Common myeloid progenitor, CD34-positive (primary cell): ENCODE results near the gene CEBPB.
"Not testable (repeated sequence)": the region's sequence is repeated elsewhere in the genome, so short reads cannot be mapped to it uniquely, and the experiment has no call there.

ENCODE experiments used
- CTCF ChIA-PET: fragments of 350-600 bp; sonication (Branson Sonifier 250); formaldehyde crosslinking; loops from one replicate; lab custom pipeline; 2021; ENCODE audit warnings: antibody characterized with exemption; lab: Charles Lee
- POLR2A ChIA-PET: fragments of 350-600 bp; sonication (Branson Sonifier 250); formaldehyde crosslinking; loops from one replicate; lab custom pipeline; 2021; ENCODE audit warnings: antibody characterized with exemption; lab: Charles Lee
- DNase-seq, 3 donors: peaks; one replicate each; pipeline versions ENCODE4 v3.0.0 to v3.0.0-alpha.2; 2013
- H3K27ac ChIP-seq, 2 experiments: 1 replicate in 1 of 2; 2 replicates in 1 of 2; pipeline ENCODE4 v1.7.0; 2013; ENCODE audit warnings: inconsistent platforms in 2 of 2, low read length in 2 of 2, mild to moderate bottlenecking in 2 of 2, low read depth in 1 of 2, moderate library complexity in 1 of 2; ENCODE audit not compliant: severe bottlenecking in 2 of 2, insufficient read depth in 1 of 2, poor library complexity in 1 of 2
- H3K27me3 ChIP-seq, 5 experiments: replicated peaks in 2 of 5; 1 replicate in 3 of 5; 2 replicates in 2 of 5; pipeline versions ENCODE4 v1.6.1 to v1.7.0; 2013; ENCODE audit warnings: low read length in 4 of 5, mild to moderate bottlenecking in 2 of 5, moderate library complexity in 2 of 5, inconsistent platforms in 1 of 5; ENCODE audit not compliant: insufficient read depth in 5 of 5, control insufficient read depth in 4 of 5
- H3K36me3 ChIP-seq, 4 experiments: 1 replicate in 2 of 4; 2 replicates in 2 of 4; pipeline versions ENCODE4 v1.6.1 to v1.7.0; 2013; ENCODE audit warnings: low read length in 3 of 4, control low read depth in 1 of 4, mild to moderate bottlenecking in 1 of 4; ENCODE audit not compliant: control insufficient read depth in 4 of 4, insufficient read depth in 4 of 4
- H3K4me1 ChIP-seq, 4 experiments: 1 replicate in 3 of 4; 2 replicates in 1 of 4; pipeline versions ENCODE4 v1.6.1 to v1.7.1; 2013; ENCODE audit warnings: low read length in 3 of 4, mild to moderate bottlenecking in 3 of 4, control low read depth in 1 of 4, inconsistent platforms in 1 of 4, moderate library complexity in 1 of 4; ENCODE audit not compliant: control insufficient read depth in 4 of 4, insufficient read depth in 4 of 4; ENCODE audit errors: control extremely low read depth in 1 of 4
- H3K4me3 ChIP-seq, 7 experiments: 1 replicate in 4 of 7; 2 replicates in 3 of 7; pipeline versions ENCODE4 v1.5.1 to v1.7.0; 2013; ENCODE audit warnings: mild to moderate bottlenecking in 7 of 7, low read length in 6 of 7, moderate library complexity in 6 of 7, inconsistent platforms in 2 of 7, low read depth in 2 of 7, control low read depth in 1 of 7; ENCODE audit not compliant: insufficient read depth in 4 of 7, control insufficient read depth in 1 of 7; ENCODE audit errors: extremely low read depth in 1 of 7
- H3K9me3 ChIP-seq, 5 experiments: 1 replicate in 4 of 5; 2 replicates in 1 of 5; pipeline versions ENCODE4 v1.6.1 to v1.7.1; 2013; ENCODE audit warnings: low read length in 4 of 5, mild to moderate bottlenecking in 2 of 5, inconsistent platforms in 1 of 5, low read depth in 1 of 5, moderate library complexity in 1 of 5; ENCODE audit not compliant: control insufficient read depth in 4 of 5, insufficient read depth in 2 of 5; ENCODE audit errors: control extremely low read depth in 1 of 5
- WGBS: methylation state at CpG from one replicate; pipeline ENCODE4 v1.1.5; 2013; ENCODE audit not compliant: insufficient coverage; 5-methylcytosine and 5-hydroxymethylcytosine counted together

Gene CEBPB

GRCh38 chr20:50201710-50202109, 11.1 kb downstream of the CEBPB start:
- H3K9me3 ChIP-seq, POLR2A ChIA-PET, H3K36me3 ChIP-seq, H3K27me3 ChIP-seq, DNase-seq, H3K27ac ChIP-seq, H3K4me3 ChIP-seq, H3K4me1 ChIP-seq: not testable (repeated sequence)
- CTCF ChIA-PET, result interaction anchor here (1.2 to 2.2 kb wide), 3 partner anchors 8 to 17 kb away, joined by 3 to 6 read pairs (median 5); no protein-coding TSS in a partner anchor
- 90% methylated on average over 3 of the region's 7 CpGs for WGBS

- POLR2A ChIA-PET, result no interaction called here
- no peak for DNase-seq
- Histone ChIP-seq H3K36me3 (no peaks in the 10 kb centered on the region), H3K27ac (no peak overlapping the region), H3K27me3 (no peaks in the 10 kb centered on the region), H3K4me3 (no peak overlapping the region), H3K9me3 (peaks cover 0 to 2% (median 0%) of the 10 kb centered on the region in 5 experiments), H3K4me1 (no peaks in the 10 kb centered on the region)
- CTCF ChIA-PET, result interaction anchor here (0.7 to 1.2 kb wide), 2 partner anchors 16 to 89 kb away, joined by 3 read pairs; no protein-coding TSS in a partner anchor
- 100% methylated on average over 2 of the region's 5 CpGs for WGBS
Observed at GRCh38 chr20:50202677-50203076, 12.0 kb downstream of the CEBPB start.

GRCh38 chr20:50203951-50204937, 13.6 kb downstream of the CEBPB start:
- Histone ChIP-seq H3K4me1 (no peaks in the 10 kb centered on the region), H3K9me3 (peaks cover 0 to 2% (median 0%) of the 10 kb centered on the region in 5 experiments), H3K27me3 (no peaks in the 10 kb centered on the region), H3K27ac (no peak overlapping the region), H3K4me3 (no peak overlapping the region), H3K36me3 (no peaks in the 10 kb centered on the region)
- ChIA-PET POLR2A (no interaction called here), CTCF (no interaction called here)
- WGBS, result 96% methylated on average over 4 of the region's 5 CpGs
- no peak for DNase-seq

- Histone ChIP-seq H3K36me3 (no peaks in the 10 kb centered on the region), H3K4me1 (peaks cover 0 to 9% (median 4%) of the 10 kb centered on the region in 4 experiments), H3K27ac (no peak overlapping the region), H3K4me3 (no peak overlapping the region), H3K9me3 (peaks cover 0 to 2% (median 0%) of the 10 kb centered on the region in 5 experiments), H3K27me3 (no peaks in the 10 kb centered on the region)
- ChIA-PET POLR2A (no interaction called here), CTCF (interaction anchor here (1.1 to 1.7 kb wide), 2 partner anchors 12 to 259 kb away, joined by 3 to 4 read pairs; no protein-coding TSS in a partner anchor)
- DNase-seq, result no peak
- WGBS, result 100% methylated on average over 1 of the region's 1 CpG
Observed at GRCh38 chr20:50207026-50207425, 16.4 kb downstream of the CEBPB start.

- POLR2A ChIA-PET, result no interaction called here
- Histone ChIP-seq H3K27me3 (no peaks in the 10 kb centered on the region), H3K4me3 (no peak overlapping the region), H3K9me3 (peaks cover 0 to 2% (median 0%) of the 10 kb centered on the region in 5 experiments), H3K27ac (no peak overlapping the region), H3K36me3 (no peaks in the 10 kb centered on the region), H3K4me1 (peaks cover 0 to 9% (median 4%) of the 10 kb centered on the region in 4 experiments)
- CTCF ChIA-PET, result interaction anchor here (1.2 to 1.7 kb wide), 2 partner anchors 11 to 62 kb away, joined by 4 read pairs; no protein-coding TSS in a partner anchor
- DNase-seq, result no peak
- WGBS, result 98% methylated on average over 7 of the region's 7 CpGs
Observed at GRCh38 chr20:50208085-50208491, 17.5 kb downstream of the CEBPB start.

GRCh38 chr20:50208815-50209214, 18.2 kb downstream of the CEBPB start:
- H3K27ac ChIP-seq, H3K27me3 ChIP-seq, H3K36me3 ChIP-seq, H3K4me3 ChIP-seq, H3K9me3 ChIP-seq, DNase-seq, POLR2A ChIA-PET: not testable (repeated sequence)
- CTCF ChIA-PET, result interaction anchor here (1.1 to 1.2 kb wide), 2 partner anchors 62 to 294 kb away, joined by 3 to 4 read pairs; no protein-coding TSS in a partner anchor
- no CpG with 5 or more reads among the region's 4 CpGs for WGBS
- H3K4me1 ChIP-seq, result peaks cover 0 to 12% (median 4%) of the 10 kb centered on the region in 4 experiments
